Mucosa of descending colon (tissue), 3 donors: ENCODE results near the gene OR56A1. TPM values are rescaled to one million over a fixed set of nuclear protein-coding genes. Genes with fewer than 3 reads are reported as not detected.

ENCODE experiments used
- ATAC-seq: fragments of 200-7000 bp; cut with Tn5 transposase; one replicate; pipeline ENCODE4 v1.9.1; 2020; ENCODE audit warnings: mild to moderate bottlenecking, moderate library complexity
- DNase-seq, 3 donors: peaks; one replicate each; pipeline ENCODE4 v3.0.0-alpha.2; 2020
- H3K36me3 ChIP-seq: fragments of 200-600 bp; one replicate; pipeline ENCODE4 v1.8.0; 2021; ENCODE audit warnings: low read depth, mild to moderate bottlenecking
- H3K4me1 ChIP-seq: fragments of 200-600 bp; one replicate; pipeline ENCODE4 v1.8.0; 2021; ENCODE audit warnings: low read depth, mild to moderate bottlenecking
- H3K4me3 ChIP-seq: fragments of 200-600 bp; one replicate; pipeline ENCODE4 v1.8.0; 2021; ENCODE audit warnings: mild to moderate bottlenecking
- H3K9me3 ChIP-seq: fragments of 200-600 bp; one replicate; pipeline ENCODE4 v1.8.0; 2021; ENCODE audit warnings: mild to moderate bottlenecking
- intact Hi-C, 2 donors: fragments of 100-400 bp; cut with DNase I in 1 of 2; cut with micrococcal nuclease in 1 of 2; formaldehyde crosslinking; loops; one replicate each; pipeline versions ENCODE4 v1.11.0 to v1.11.1; 2022; cut with DNase I, micrococcal nuclease
- total RNA-seq, 3 donors: library from RNA; stranded (reverse); fragmentation: NEBNext Ultra II Directional in 2 of 3; extraction: Animal tissue kit (Norgen Biotek cat#: 25700) in 2 of 3; gene quantifications; one replicate each; pipeline versions ENCODE4 v1.2.1 to v1.2.4, GENCODE V29; 2021 to 2023
- TF ChIP-seq, protein P1 (sequence below): fragments of 200-600 bp; IDR thresholded peaks from one replicate; pipeline ENCODE4 v1.8.0; 2022; ENCODE audit warnings: antibody characterized with exemption, mild to moderate bottlenecking
- donor health status: DM: no; HTN: no; CAD: no; lungs with moderate emphysema.
- donor health status: DM: no; HTN: no; CAD: no.
- donor health status: DM: no; HTN: yes; CAD: no.

OR56A1 gene
- total RNA-seq, 3 donors from 2014 or later, result 0.03 to 0.09 (median 0.05) TPM

DNA sequence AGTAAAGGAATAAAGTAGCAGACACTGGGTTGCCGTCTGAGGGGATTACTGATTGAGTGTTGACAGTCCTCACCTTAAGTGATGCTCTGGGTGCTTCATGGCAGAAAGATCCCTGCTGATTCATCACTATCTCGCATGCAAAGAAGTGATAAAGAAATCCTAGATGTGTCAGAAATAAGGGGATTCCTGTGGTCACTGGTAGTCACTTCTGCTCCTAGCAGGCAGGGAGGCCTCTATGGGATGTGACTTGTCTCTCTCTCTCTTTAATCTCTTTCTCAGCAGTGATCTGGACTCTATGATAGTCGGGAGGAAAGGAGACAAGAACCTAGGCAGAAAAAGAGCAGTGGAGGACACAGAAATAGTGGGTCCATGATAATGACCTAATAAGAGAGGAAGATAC lies 30.9 kb upstream of the OR56A1 start:
- no peaks in the 10 kb centered on the region for H3K4me1 ChIP-seq
- no peak for DNase-seq
- H3K4me3 ChIP-seq, result no peak overlapping the region
- H3K36me3 ChIP-seq, result no peaks in the 10 kb centered on the region
- no peak for ATAC-seq
- intact Hi-C loops, result no loop called here
- H3K9me3 ChIP-seq, result no peaks in the 10 kb centered on the region
- TF ChIP-seq, protein P1, sequence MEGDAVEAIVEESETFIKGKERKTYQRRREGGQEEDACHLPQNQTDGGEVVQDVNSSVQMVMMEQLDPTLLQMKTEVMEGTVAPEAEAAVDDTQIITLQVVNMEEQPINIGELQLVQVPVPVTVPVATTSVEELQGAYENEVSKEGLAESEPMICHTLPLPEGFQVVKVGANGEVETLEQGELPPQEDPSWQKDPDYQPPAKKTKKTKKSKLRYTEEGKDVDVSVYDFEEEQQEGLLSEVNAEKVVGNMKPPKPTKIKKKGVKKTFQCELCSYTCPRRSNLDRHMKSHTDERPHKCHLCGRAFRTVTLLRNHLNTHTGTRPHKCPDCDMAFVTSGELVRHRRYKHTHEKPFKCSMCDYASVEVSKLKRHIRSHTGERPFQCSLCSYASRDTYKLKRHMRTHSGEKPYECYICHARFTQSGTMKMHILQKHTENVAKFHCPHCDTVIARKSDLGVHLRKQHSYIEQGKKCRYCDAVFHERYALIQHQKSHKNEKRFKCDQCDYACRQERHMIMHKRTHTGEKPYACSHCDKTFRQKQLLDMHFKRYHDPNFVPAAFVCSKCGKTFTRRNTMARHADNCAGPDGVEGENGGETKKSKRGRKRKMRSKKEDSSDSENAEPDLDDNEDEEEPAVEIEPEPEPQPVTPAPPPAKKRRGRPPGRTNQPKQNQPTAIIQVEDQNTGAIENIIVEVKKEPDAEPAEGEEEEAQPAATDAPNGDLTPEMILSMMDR, result no peak

DNA sequence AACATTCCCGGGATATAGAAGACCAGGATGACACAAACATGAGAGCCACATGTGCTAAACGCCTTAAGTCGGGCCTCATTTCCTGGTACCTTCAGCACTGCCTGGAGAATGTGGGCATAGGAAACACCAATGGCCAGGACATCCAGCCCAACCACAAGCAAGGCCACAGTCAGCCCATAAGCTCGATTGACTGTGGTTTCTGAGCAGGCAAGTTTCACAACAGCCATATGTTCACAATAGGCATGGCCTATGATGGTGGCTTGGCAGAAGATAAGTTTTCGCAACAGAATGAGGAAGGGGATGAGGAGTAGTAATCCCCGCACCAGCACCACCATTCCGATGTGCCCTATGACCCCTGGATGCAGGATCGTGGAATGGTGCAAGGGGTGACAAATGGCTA lies 26.9 kb upstream of the OR56A1 start:
- intact Hi-C loops, result no loop called here
- TF ChIP-seq, protein P1, result no peak

DNA sequence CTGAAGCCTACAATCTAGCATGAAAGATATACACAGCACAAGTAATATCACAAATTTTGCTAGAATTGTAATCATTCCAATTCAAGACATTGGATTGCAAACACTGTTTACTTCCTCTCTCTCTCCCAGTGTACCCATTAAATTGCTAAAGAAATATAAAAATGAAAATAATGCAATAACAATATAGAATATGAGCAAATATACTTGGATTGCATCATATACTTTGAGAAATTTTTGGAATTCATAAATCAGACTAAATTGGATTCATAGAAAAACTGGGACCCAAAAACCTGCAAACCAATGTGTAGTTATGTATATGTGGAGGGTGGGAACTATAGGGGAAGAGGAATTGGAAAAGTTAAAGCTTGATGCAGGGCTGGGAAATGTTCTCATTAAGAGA lies 25.0 kb upstream of the OR56A1 start:
- ATAC-seq, result no peak

More for the DNA sequence above, 26.9 kb upstream of the OR56A1 start:
- Histone ChIP-seq H3K9me3 (no peaks in the 10 kb centered on the region), H3K4me1 (no peaks in the 10 kb centered on the region), H3K4me3 (no peak overlapping the region), H3K36me3 (no peaks in the 10 kb centered on the region)
- no peak for DNase-seq
- ATAC-seq, result no peak

DNA sequence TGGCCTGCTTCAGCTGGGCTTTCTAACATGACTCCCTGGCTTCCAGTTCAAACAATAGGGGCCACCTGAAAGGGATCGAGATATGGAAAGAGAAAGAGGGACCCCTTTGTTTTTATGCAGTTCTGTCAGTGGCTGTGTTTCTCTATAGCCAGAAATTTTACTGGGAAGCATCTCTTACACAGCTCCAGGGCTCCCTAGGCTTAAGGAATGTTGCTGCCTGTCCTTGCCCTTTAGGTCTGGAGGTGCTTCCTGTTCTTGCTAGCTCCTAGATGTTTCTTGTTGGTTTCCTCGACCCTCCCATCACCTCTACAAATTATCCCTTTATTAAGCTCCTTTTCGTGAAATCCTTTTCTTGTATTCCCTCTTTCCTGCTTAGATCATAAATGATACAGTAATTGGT lies 21.8 kb upstream of the OR56A1 start:
- ATAC-seq (no peak), DNase-seq (no peak)
- Histone ChIP-seq H3K36me3 (no peaks in the 10 kb centered on the region), H3K4me1 (no peaks in the 10 kb centered on the region), H3K9me3 (no peaks in the 10 kb centered on the region), H3K4me3 (no peak overlapping the region)
- TF ChIP-seq, protein P1, result no peak
- intact Hi-C loops, result no loop called here

More for the DNA sequence above, 25.0 kb upstream of the OR56A1 start:
- no peaks in the 10 kb centered on the region for H3K4me1 ChIP-seq
- DNase-seq, result no peak
- TF ChIP-seq, protein P1, result no peak
- H3K9me3 ChIP-seq, result no peaks in the 10 kb centered on the region
- H3K4me3 ChIP-seq, result no peak overlapping the region
- intact Hi-C loops, result no loop called here
- H3K36me3 ChIP-seq, result no peaks in the 10 kb centered on the region

DNA sequence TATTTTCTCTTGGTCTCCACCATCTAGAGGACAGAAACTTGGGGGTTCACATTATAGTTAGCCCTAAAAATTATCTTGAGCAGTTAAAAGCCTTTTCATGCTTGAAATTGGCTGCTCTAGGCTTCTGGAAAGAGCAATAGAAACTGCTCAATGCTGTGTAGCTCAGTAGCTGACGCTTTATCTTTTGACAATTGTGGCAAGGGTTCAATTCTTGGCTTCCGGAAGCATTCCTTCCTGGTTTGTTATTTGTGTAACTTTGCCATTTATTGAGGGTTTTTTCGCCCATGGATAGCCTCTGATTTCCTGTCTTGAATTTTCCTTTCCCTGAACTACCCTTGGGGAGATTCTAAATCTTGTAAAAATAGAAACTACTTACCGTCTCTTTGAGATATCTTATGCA lies 10.3 kb upstream of the OR56A1 start:
- TF ChIP-seq, protein P1, result no peak
- Histone ChIP-seq H3K36me3 (no peaks in the 10 kb centered on the region), H3K4me1 (no peaks in the 10 kb centered on the region), H3K9me3 (no peaks in the 10 kb centered on the region), H3K4me3 (no peak overlapping the region)
- ATAC-seq (no peak), DNase-seq (no peak)
- intact Hi-C loops, result no loop called here

DNA sequence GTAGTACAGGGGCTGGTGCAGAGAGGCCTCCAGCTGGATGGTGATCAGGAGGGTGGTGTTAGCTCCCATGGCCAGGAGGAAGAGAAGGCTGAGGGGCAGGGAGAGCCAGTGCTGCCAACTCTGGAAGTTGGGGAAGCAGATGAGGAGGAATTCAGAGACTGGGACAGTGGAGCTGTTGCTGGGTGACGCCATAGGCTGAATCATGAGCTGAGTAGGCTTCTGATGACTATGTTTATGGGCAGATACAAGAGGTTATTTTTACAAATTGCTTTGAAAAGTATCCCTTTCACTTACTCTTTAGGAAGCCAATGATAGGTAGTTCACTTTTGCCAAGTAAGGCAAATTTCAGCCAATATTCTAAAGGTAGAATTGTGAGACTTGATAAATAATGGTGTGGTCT lies 3.1 kb downstream of the OR56A1 start:
- TF ChIP-seq, protein P1, result no peak
- H3K9me3 ChIP-seq, result no peaks in the 10 kb centered on the region
- no peaks in the 10 kb centered on the region for H3K36me3 ChIP-seq
- intact Hi-C loops, result loop anchor here in 1 of 2 donors (10.0 kb wide), 1 partner anchor 327 kb away; no protein-coding TSS in a partner anchor
- no peak for ATAC-seq
- H3K4me1 ChIP-seq, result no peaks in the 10 kb centered on the region
- DNase-seq, result no peak
- no peak overlapping the region for H3K4me3 ChIP-seq
